HG03575 (cell line): Measurements from ENCODE around the gene IFNG-AS1.

Experiments
- ATAC-seq: cut with Tn5 transposase; IDR thresholded peaks from one replicate; pipeline ENCODE4 v1.9.1; 2021; ENCODE audit not compliant: unreplicated experiment, insufficient number of reproducible peaks, low FRiP score; ENCODE audit errors: extremely low read depth

Gene IFNG-AS1

GRCh38 chr12:67988601-67989021 is 636 bp upstream of the IFNG-AS1 start:
- peak; percentile 55 for ATAC-seq

GRCh38 chr12:67991158-67991557 is 1.9 kb downstream of the IFNG-AS1 start:
- ATAC-seq, result peak; percentile 40

GRCh38 chr12:67993143-67993542 is 3.9 kb downstream of the IFNG-AS1 start:
- no peak for ATAC-seq

- ATAC-seq, result no peak
These were observed 4.8 kb downstream of the IFNG-AS1 start for GRCh38 chr12:67994046-67994445.

GRCh38 chr12:67996347-67996746 is 7.1 kb downstream of the IFNG-AS1 start:
- no peak for ATAC-seq

- no peak for ATAC-seq
These were observed 9.1 kb downstream of the IFNG-AS1 start for GRCh38 chr12:67998379-67998778.

GRCh38 chr12:67999244-67999643 is 10.0 kb downstream of the IFNG-AS1 start:
- ATAC-seq, result no peak

- ATAC-seq, result no peak
These were observed 12.5 kb downstream of the IFNG-AS1 start for GRCh38 chr12:68001486-68002466.

GRCh38 chr12:68003777-68004176 is 14.5 kb downstream of the IFNG-AS1 start:
- ATAC-seq, result no peak

GRCh38 chr12:68007033-68007432 is 17.8 kb downstream of the IFNG-AS1 start:
- ATAC-seq, result no peak

- no peak for ATAC-seq
These were observed 18.2 kb downstream of the IFNG-AS1 start for GRCh38 chr12:68007466-68007865.

- ATAC-seq, result no peak
These were observed 22.1 kb downstream of the IFNG-AS1 start for GRCh38 chr12:68011206-68011881.

GRCh38 chr12:68011882-68012207 is 22.6 kb downstream of the IFNG-AS1 start:
- no peak for ATAC-seq

- no peak for ATAC-seq
These were observed 23.5 kb downstream of the IFNG-AS1 start for GRCh38 chr12:68012712-68013111.

- no peak for ATAC-seq
These were observed 23.9 kb downstream of the IFNG-AS1 start for GRCh38 chr12:68013181-68013580.

GRCh38 chr12:68016136-68016535 is 26.9 kb downstream of the IFNG-AS1 start:
- no peak for ATAC-seq

- no peak for ATAC-seq
These were observed 29.1 kb downstream of the IFNG-AS1 start for GRCh38 chr12:68018315-68018714.

GRCh38 chr12:68020049-68020448 is 30.8 kb downstream of the IFNG-AS1 start:
- no peak for ATAC-seq

GRCh38 chr12:68020699-68021098 is 31.5 kb downstream of the IFNG-AS1 start:
- ATAC-seq, result no peak

- no peak for ATAC-seq
These were observed 39.4 kb downstream of the IFNG-AS1 start for GRCh38 chr12:68028647-68029046.
